NT2/D1 (cell line): ENCODE measurements around the gene TALDO1.

Source experiments
- SUZ12 ChIP-seq: IDR thresholded peaks from 2 replicates; pipeline ENCODE4 v1.6.1; 2011; ENCODE audit not compliant: insufficient read length, insufficient read depth; ENCODE audit errors: extremely low read depth
- YY1 ChIP-seq: IDR thresholded peaks from 2 replicates; pipeline ENCODE4 v1.6.1; 2011; ENCODE audit not compliant: insufficient read length, insufficient read depth
- ZNF274 ChIP-seq: IDR thresholded peaks from 2 replicates; pipeline ENCODE4 v1.6.1; 2011; ENCODE audit warnings: mild to moderate bottlenecking, low read depth, low read length

DNA sequence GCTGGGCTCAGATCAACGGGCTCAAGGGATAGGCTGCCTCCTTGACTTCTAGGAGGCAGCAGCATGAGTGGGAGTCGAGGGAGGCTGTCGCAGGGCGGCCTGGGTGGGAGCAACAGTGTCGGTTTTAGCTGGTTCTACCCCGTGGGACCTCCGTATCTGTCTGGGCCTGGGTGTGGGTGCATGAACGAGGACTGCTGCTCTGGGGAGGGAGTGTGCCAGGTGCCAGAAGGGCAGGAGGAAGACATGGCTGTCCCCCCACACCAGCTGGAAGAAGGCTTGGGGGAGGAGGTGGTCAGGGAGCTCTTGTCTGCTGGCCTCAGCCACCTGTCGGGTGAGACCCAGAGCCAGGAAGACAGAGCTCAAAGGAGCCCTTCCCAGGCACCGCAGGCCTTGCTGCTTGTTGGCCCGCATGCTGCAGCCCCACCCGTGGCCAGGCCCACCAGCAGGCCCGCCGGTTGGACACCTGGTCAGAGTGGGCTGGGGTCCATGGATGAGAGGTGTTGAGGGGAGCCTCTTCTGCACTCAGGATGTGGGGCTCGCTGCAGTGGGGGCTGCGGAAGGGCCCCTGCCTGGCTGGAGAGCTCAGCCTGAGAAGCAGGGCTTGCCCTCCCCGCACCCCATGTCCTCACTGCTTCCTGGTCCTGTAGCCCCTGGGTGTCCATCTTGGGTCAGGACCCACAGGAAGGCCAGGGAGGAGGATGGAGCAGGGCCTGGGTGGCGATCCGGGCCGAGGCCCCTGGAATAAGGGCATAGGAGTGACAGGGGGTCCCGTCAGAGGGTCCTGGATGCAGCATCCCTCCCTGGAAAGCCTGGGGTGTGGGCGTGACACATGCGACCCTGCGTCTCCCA is 39.2 kb downstream of the TALDO1 start:
- no peak for TF ChIP-seq ZNF274
- no peak for TF ChIP-seq SUZ12
- no peak for TF ChIP-seq YY1
